HG03439 (cell line): ENCODE data around the gene GJC3.

Source experiments
- ATAC-seq: cut with Tn5 transposase; IDR thresholded peaks from one replicate; pipeline ENCODE4 v1.9.1; 2021; ENCODE audit warnings: mild to moderate bottlenecking, moderate library complexity; ENCODE audit not compliant: unreplicated experiment

Gene GJC3

GRCh38 chr7:99876491-99876890, 52.9 kb downstream of the GJC3 start:
- no peak for ATAC-seq
